ENCODE measurements around the gene TMEM121.

The TMEM121 gene

DNA sequence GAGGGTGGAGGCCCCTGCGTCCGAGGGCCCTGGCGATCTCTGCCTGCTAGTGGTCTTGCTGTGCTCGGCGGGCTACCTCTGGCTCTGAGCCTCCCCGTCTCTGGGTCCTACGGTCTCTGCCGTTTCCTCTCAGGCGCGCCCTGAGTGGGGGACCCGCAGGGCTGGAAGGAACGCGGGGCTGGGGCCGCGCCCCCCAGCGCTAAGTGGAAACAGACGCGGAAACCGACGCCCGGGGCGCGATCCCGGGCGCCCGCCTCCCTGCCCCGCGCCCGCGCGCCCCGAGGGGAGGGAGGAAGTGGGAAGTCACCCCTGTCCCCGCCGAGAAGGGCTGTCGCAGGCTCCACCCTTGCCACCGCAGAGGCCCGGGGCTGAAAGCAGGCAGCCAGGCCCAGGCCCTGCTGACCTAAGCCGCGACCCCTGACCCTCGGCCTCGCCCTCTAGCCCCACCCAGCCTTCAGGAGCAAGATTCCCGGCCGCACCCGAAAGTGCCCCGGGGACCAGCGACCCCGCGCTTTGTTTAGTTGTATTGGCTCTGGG is 38.9 kb upstream of the TMEM121 start:
- DNase-seq (ENCODE audit: low spot score), result no peak

DNA sequence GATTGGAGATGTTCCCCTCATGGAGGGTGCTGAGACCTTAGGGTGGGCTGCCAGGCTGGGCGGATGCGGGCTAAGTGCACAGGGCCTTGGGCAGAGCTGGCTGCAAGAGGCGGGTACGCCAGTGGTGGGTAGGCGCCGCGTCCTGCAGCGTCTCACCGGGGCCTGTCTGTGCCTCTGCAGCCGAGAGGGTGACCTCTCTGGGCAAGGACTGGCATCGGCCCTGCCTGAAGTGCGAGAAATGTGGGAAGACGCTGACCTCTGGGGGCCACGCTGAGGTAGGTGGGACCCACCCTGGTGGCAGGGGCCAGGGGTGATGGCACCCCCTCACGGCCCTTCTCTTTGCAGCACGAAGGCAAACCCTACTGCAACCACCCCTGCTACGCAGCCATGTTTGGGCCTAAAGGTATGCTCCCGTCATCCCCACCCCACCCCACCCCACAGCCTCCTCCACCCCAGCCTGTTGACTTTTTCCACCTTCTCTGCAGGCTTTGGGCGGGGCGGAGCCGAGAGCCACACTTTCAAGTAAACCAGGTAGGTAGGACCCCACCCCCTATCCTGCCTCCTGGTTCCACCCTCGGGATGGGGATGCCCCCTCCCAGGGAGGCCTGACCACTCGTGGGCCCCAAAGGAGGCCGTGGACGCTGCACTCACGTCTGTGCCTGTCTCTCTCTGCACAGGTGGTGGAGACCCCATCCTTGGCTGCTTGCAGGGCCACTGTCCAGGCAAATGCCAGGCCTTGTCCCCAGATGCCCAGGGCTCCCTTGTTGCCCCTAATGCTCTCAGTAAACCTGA is 38.2 kb upstream of the TMEM121 start:
- DNase-seq (ENCODE audit: low spot score), result no peak

DNA sequence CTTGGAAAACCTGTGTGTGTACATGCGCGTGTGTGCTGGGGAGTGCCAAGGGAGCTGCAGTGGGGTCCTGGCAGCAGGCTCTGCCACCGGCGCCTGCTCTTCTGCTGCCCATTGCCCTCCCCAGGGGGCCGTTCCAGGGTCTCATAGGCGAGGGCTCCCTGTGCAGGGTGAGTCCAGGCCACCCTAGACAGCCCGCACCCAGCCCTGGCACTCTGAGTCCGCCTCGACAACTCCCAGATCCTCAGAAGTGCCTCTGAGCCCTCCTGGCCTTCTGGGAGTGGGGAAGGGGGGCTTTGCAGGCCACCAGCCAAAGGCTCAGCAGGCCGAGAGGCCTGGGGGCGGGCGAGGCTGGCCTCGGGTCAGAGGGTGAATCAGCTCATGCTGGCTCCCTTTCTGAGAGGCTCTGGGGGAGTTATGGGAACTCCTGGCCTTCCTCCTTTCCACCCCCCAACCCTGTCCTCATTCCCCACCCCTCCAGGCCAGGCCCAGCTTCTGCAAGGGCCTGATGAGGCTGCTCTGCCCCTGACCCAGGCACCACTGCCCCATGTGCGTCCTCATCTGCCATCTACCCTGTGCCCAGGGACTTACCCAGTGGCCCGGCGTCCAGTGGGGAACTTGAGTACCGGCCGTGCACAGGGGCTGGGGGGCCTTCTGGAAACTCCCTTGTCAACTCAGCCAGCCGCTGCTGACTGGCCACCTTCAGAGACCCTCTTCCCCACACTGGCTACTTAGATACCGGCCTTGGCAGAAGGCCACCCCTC is 37.4 kb upstream of the TMEM121 start:
- no peak for DNase-seq (ENCODE audit: low spot score)

DNA sequence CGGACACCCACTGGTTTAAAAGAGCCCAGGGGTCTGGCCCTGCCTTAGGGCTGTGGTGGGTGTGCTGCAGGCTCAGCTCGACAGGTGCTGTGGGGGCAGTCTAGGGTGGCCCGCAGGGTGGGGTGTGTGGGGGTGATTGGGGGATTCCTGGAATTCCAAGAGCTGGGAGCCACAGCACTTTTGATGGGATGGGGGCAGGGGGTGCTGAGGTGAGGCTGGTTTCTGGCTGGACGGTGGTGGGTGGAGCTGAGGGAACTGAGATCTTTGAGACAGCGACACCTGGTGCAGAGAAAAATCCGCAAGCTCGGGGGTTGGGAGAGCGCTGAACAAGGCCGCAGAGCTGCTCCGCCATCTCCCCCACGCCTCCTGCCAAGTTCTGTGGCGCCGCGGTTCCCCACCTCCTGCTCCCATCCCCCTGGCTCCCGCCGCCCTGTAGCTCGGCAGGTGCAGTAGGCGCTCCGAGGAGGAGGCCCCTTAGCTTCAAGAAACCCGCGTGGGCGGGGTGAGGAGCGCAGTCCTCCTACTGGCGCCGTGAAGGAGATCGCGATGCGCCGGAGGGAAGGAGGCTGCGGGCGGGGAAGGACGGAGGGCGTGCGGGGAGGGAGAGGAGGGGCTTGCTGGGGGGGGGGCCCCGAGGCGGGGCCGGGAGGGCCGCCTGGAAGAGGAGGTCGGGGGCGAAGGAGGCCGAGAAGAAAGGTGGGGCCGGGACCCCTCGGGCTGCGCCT is 36.7 kb upstream of the TMEM121 start:
- peak; percentile 93 for DNase-seq (ENCODE audit: low spot score)

DNA sequence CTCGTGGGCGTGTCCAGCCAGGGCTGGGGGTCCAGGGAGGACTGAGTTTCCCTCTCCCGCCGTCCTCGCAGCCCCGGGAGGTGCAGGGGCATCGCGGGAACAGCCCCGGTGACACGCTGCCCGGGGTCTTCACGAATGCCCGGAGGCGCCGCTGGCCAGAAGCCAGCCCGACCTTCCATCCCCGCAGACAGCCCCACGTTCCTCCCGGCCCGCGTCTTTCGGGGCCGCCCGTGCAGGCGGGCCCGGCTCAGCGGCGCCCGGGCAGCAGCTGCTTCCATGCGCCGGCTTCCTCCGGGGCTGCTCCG is 36.2 kb upstream of the TMEM121 start:
- DNase-seq (ENCODE audit: low spot score), result no peak

DNA sequence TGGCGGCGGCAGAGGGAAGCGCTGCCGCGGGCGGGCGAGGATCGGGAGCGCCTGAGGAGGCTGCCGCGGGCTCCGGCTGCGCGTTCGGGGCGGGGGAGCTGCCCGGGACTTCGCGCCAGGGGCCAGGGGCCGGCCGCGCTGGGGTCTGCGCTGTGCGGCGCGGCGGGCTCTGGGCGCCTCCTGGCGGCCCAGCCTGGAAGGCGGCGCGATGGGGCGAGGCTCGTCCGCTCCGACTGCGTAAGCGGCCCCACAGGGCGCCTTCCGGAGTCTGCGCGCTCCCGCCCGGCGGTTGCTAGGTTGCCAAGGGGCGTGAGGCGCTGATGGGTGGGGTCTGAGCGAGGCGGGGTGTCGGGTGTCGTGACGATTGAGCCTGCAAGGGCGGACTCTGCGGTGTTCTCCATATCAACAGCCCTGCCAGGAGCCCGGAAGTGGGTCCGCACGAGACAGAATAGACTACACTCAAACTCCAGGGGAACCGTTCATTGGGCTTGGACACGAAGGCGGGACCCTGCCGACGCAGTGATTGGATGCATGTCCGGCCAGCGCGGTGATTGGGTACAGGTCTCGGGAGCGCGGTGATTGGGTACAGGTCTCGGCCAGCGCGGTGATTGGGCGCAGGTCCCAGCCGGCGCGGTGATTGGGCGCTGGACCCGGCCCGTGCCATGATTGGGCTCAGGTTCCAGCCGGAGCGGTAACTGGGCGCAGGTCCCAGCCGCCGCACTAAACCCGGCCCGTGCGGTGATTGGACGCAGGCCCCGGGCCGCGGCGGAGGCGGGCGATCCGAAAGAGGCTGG is 35.6 kb upstream of the TMEM121 start, which contains the start of gene TEDC1:
Gene TEDC1 (plus strand): TSS at position 675 of the 794 bp plus-strand sequence. CDS start 130 bp downstream, outside the sequence.
- DNase-seq (ENCODE audit: low spot score), result peak; percentile 100

DNA sequence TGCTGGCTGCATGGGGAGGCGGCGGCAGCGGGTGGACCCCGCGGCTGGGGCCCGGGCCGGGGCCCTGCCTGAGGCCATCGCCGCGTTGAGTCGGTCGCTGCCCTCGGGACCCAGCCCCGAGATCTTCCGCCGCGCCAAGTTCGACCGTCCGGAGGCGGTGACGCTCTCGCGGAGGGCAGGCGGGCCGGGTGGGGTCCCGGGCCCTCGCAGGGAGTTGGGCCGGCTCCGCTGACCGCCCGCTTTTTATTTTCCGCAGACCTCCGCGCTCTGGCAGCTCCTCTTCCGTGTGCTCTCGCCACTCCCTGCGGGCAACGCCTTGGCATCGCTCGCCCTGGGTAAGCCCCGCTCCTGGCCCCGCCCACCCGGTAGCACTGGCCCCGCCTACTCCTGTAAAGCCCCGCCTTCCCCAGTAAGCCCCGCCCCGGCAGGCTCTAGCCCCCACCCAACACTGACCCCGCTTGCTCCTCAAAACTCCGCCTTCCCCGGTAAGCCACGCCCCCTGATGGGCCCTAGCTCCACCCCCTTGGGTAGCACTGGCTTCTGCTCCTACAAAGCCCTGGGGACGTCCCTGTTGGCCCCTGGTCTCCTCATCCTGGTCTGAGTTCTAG is 34.9 kb upstream of the TMEM121 start:
- peak; percentile 58 for DNase-seq (ENCODE audit: low spot score)

DNA sequence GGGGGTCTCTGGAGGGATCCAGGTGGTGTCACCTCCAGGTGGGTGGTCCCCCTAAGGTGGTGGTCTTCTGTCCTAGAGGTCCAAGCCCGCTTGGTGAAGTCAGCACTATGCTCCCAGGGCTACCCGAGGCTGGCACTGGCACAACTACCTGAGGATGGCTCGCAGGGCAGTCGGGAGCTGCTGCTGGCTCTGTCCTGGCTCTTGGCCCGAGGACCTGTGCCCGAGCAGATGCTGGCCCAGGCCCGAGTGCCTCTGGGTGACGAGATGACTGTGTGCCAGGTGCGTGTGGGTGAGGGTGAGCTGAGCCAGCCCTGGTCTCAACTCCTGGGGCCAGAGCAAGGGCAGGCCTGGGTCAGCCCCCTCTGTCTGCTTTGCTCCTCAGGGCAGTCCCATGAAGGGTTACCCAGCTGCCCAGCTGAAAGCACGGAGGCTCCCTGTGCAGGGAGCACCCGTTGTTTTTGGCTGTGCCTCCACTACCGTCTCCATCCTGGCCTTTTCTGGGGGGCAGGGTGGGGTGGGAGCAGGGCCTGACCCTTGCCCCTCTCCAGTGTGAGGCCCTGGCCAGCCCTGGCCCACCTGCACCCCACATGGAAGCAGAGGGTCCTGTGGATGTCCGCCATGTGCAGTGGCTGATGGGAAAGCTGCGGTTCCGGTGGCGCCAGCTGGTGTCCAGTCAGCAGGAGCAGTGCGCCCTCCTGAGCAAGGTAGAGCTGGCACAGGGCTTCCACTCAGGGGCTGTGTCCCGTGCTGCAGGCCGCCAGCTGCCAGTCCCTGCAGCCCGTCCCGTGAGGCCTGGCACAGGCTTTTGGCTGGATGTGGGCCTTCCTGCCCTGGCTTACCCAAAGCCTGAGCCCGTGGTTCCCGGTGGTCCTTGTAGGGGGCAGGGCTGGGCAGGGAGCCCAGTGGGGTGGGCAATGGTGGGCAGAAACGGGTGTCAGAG is 34.1 kb upstream of the TMEM121 start:
- DNase-seq (ENCODE audit: low spot score), result no peak

DNA sequence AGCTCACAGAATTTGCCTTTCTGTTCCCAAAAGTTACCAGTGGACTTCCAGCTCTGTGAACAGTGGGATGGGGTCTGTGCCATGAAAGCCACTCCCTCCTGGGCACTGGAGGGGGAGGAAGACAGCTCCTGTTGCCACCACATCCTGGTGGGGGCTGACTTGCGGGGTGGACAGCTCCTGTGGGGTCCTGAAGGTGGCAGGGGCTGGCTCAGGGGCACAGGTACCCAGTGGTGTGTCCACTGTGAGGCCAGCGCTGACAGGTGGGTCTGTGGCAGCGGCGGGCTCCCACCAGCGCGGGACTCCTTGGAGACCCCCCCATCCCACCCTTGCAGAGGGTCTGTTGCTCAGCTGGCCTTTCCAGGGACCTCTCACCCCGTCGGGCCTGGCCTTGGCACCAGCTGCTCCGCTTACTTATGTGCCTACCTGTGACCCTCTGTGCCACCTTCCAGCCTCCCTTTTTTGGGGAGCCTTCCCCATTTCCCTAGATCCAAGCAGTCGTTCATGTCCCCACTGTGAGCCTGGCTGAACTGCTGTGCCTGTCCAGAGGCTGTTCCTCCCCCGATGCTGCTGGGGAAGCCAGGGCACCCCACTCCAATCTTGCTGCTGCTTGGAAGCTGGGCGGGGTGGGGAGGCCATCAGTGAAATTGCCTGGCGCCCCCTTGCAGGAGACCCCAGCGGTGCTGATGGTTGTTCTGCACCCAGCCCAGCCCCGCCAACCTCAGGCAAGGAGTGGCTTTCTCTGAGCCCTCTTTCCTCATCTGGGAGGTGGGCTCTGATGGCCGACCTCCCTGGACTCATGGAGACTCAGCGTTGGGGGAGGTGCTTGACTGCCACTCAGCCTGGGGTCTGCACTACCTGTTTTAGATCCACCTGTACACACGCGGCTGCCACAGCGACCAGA is 33.2 kb upstream of the TMEM121 start:
- no peak for DNase-seq (ENCODE audit: low spot score)

DNA sequence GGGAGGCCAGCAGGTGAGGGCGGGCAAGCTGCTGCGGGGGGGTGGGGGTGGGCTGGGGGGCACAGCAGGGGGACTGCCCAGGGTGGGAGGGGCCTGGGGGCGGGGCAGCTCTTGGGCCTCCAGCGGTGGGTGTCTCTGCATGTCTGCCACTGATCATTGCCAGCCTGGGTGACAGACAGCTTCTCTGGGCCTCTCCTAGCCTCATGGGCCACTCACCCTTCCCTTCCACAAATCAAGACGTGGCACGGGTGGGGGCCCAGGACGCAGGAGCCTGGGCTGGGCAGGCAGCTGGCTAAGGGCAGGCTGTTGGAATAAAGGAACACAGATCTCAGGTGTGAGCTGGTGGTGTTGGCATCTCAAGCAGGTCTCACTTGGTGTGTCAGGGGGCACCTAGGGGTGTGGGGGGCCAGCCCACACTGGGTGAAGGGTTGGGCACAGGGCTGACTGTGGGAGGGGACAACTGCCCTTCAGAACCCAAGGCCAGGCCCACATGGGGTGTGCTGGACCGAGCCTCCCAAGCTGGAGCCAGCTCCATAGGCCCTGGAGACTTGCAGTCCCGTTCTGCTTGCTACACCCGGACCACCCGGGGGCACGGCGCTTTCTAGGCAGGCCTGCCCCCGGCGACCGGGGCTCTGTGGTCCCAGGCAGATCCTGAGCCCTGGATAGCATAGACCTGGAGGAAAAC is 32.3 kb upstream of the TMEM121 start:
- DNase-seq (ENCODE audit: low spot score), result no peak

DNA sequence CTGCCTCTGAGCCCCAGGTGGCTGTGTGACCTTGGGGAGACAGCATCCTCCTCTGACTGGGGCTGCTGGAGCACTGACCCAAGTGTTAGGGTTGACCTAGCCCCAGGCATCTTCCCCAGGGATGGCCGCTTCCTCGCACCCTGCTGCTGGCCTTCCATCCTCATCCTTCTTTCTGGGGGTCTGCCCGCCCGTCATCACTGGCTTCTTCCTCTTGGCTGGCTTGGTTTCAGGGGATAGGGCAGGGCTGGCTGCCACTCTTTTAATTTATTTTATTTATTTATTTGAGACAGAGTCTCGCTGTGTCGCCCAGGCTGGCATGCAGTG is 31.8 kb upstream of the TMEM121 start:
- no peak for DNase-seq (ENCODE audit: low spot score)

DNA sequence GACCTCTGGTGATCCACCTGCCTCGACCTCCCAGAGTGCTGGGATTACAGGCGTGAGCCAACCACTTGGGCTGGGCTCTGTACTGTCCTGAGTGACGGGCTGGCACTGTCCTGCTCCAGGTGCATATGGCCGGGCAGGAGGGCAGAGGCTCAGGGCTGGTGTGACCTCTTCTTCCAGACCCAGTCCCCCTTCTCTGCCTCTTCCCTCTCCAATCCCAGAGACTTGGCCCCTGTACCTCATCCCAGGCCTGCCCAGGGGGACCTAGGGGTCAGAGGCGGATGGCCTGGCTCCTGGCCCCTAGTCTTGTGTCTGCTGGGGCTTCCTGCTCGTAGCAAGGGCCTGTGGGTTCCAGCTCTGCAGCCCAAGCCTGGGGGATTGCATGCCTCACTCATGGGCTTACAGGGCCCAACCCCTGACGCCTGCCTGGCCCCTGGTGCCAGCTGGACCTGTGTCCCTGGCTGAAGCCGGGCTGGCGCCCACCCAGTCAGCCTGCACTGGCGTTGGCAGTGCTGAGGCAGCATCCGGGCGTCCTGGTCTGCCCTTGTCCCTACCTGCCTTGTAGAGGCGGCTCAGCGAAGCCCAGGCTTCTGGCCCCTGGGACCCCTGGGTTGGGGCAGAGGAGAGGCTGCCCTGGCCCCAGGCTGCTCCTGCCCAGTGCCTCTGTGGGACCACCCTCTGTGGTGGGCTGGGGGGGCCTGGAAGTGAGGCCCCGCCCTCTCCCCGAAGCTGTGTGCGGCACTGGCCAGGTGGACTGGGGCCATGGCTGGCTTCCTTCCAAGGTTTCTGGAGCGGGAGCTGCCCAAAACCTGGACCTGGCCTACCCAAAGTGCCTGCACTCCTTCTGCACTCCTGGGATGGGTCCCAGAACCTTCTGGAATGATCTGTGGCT is 31.0 kb upstream of the TMEM121 start:
- peak; percentile 48 for DNase-seq (ENCODE audit: low spot score)

DNA sequence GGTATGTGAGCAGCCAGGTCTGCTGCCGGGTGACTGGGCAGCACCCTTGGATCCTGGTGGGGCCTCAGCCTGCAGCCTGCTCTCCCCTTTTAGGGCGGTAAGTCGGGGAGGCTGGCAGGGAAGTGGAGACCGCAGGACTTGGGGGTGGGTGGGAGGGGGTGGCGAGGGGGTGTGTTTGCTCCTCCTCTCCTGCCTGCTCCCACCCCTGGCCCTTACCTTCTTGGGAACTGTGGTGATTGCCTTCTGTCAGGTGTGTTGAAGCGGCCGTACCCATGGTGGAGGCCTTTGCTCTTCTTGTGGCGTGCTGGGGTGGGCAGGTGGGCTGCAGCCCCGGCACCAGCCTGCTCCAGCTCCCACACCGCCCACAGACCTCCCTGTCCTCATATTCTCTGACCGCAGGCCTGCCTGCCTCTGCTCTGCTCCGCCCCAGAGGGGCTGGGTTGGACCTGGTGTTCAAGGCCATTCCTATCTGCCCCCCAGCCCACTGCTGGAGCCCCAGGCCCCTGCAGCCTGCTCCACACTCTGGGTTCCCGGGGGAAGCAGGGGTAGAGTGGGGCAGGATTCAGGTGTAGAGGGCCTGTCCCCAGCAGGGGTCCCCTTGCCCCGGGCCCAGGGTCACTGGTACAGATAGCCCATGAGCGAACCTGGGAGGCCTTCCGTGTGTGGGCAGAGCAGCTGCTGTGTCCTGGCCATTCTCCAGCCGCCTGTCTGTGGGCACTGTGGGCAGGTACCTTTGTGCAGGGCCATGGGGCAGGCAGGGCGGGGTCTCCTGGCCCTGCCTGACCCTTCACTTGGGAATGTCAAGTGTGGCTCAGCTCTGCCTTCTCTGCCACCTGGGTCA is 30.2 kb upstream of the TMEM121 start:
- no peak for DNase-seq (ENCODE audit: low spot score)

DNA sequence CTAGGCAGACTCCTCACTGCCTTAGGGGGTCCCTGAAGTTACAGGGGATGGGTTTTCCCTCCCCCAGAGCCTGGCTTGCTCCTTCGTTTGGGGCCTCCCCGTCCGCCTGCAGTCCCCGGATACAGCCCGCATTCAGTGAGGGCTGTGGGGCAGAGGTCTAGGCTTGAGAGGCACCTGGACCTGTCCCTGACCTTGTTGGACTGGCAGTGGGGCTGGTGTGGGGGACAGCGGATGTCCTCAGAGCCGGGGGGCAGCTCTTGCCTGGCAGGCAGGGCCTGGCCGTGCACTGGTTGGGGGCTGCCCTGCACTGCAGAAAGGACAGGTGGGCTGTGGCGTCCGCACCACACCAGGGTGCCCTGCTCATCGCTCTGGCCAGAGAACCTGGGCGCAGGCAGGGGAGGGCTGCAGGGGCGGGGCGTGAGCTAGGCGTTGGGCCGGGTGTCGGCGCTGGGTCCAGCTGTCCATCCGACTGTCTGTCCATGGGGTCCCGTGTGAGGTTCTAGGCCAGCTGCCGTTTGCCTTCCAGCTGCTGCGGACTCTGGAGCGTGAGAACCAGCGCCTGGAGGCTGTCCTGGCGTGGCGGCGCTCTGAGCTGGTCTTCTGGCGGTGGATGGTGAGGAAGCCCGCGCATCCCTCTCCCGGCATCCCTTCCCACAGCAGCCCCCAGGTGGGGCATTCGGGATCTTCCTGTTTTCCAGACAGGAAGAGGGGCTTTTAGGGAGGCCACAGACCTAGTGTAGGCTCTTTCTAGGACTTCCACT is 29.4 kb upstream of the TMEM121 start:
- DNase-seq (ENCODE audit: low spot score), result no peak

DNA sequence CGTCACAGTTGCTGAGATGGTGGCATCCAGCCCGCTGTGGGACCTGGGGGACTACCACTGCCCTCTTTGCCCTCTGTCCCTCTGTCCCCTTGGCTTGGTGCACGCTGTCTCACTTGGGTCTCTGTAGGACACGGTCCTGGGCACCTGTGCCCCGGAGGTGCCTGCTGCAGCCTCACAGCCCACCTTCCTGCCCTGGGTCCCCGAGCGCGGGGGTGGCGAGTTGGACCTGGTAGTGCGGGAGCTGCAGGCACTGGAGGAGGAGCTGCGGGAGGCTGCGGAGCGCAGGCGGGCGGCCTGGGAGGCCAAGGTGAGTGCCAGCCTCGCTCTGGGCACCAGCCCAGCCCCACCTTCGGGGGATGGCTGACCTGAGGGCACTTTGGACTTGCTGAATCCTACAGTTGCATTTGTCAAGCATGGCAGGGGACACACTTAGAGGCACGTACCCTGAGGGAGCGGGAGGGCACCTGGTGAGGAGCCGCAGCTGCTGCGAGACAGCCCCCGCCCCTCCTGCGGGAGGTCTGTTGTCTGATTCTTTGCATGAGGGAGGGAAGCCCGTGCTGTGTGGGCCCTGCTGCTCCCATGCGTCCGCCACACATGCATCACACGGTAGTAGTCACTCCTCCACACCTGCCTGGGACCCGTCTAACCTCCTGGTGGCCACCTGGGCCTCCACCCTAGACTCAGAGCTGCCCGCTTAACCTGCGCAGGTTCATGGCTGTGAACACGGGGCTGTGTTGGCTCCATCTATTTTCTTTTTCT is 28.5 kb upstream of the TMEM121 start:
- no peak for DNase-seq (ENCODE audit: low spot score)
